K562 (cell line): ENCODE measurements around the gene SORCS2. TPM values are rescaled to one million over a fixed set of nuclear protein-coding genes. Genes with fewer than 3 reads are reported as not detected.

Experiments
- FOXK1 ChIP-seq: sonication (generic); formaldehyde crosslinking; IDR thresholded peaks from 2 replicates; pipeline ENCODE4 v1.8.0; 2022; ENCODE audit warnings: missing genetic modification reagents, mild to moderate bottlenecking, borderline replicate concordance
- MEF2D ChIP-seq: conservative IDR thresholded peaks from 2 replicates; pipeline ENCODE4 v1.6.1; 2016; ENCODE audit warnings: low read depth, missing genetic modification characterization, missing compliant biosample characterization
- NCOA2 ChIP-seq, 2 experiments: fragments of 450-650 bp; IDR thresholded peaks; 2 replicates each; pipeline ENCODE4 v1.6.1; 2018; ENCODE audit warnings: mild to moderate bottlenecking in 2 of 2, moderate library complexity in 1 of 2; ENCODE audit not compliant: partially characterized antibody in 2 of 2
- NR1H2 ChIP-seq: sonication (generic); formaldehyde crosslinking; IDR thresholded peaks from 2 replicates; pipeline ENCODE4 v1.4.0; 2020; ENCODE audit warnings: mild to moderate bottlenecking, missing genetic modification reagents
- RAD21 ChIP-seq, 2 experiments: fragments of 250-450 bp in 1 of 2; fragments of 450-650 bp in 1 of 2; sonication (Bioruptor Pico) in 1 of 2; formaldehyde crosslinking in 1 of 2; IDR thresholded peaks in 1 of 2; conservative IDR thresholded peaks in 1 of 2; 2 replicates each; pipeline versions ENCODE4 v1.4.0 to v1.8.0; 2020 to 2022; ENCODE audit warnings: mild to moderate bottlenecking in 2 of 2, moderate library complexity in 1 of 2
- SIN3A ChIP-seq, 2 experiments: fragments of 150-350 bp in 1 of 2; IDR thresholded peaks; 2 replicates each; pipeline ENCODE4 v1.6.1; 2011 to 2016; ENCODE audit warnings: borderline replicate concordance in 2 of 2, low read depth in 2 of 2, low read length in 2 of 2, mild to moderate bottlenecking in 2 of 2, moderate library complexity in 2 of 2; ENCODE audit not compliant: control insufficient read depth in 1 of 2
- SMC3 ChIP-seq: conservative IDR thresholded peaks from 2 replicates; pipeline ENCODE4 v1.6.1; 2011; ENCODE audit warnings: low read depth, low read length, improper control_type of control experiment; ENCODE audit not compliant: insufficient read depth
- ZNF121 ChIP-seq: sonication (generic); formaldehyde crosslinking; conservative IDR thresholded peaks from 2 replicates; pipeline ENCODE4 v1.8.0; 2022; ENCODE audit warnings: missing genetic modification reagents
- ZNF140 ChIP-seq: fragments of 250-450 bp; sonication (Bioruptor Pico); IDR thresholded peaks from 2 replicates; pipeline ENCODE4 v1.8.0; 2021; ENCODE audit warnings: moderate library complexity, mild to moderate bottlenecking, inconsistent platforms
- ZNF23 ChIP-seq: fragments of 250-450 bp; sonication (Bioruptor Pico); IDR thresholded peaks from 2 replicates; pipeline ENCODE4 v1.4.0; 2020; ENCODE audit warnings: mild to moderate bottlenecking
- polyA plus RNA-seq, 8 experiments: library from polyadenylated mRNA; depleted of rRNA in 4 of 8; stranded (reverse) in 5 of 8; unstranded in 3 of 8; fragments of >200 nt; fragmentation: Nextera tagmentation in 2 of 8; fragmentation: Illumina TruSeq in 1 of 8; extraction: Ambion mirVana in 2 of 8; extraction: Trizol in 1 of 8; gene quantifications; 2 replicates each; pipeline versions ENCODE4 v1.2.1 to v1.2.3, GENCODE V29; 2011 to 2014; ENCODE audit warnings: inconsistent platforms in 1 of 8, missing spikeins in 1 of 8
- total RNA-seq, 7 experiments: library from RNA; depleted of rRNA in 6 of 7; stranded (reverse); fragments of >200 nt in 6 of 7; fragmentation: Illumina TruSeq in 2 of 7; extraction: Trizol in 2 of 7; gene quantifications; 2 replicates each; pipeline versions ENCODE4 v1.2.1 to v1.2.3, GENCODE V29; 2011 to 2021; ENCODE audit warnings: low replicate concordance in 1 of 7
- TF ChIP-seq, protein P1 (sequence below), 2 experiments: fragments of 450-650 bp in 1 of 2; sonication (generic) in 1 of 2; formaldehyde crosslinking; conservative IDR thresholded peaks; 2 replicates each; pipeline versions ENCODE4 v1.4.0 to v1.8.1; 2020 to 2022; ENCODE audit warnings: mild to moderate bottlenecking in 1 of 2, missing genetic modification reagents in 1 of 2
- TF ChIP-seq, protein P2 (sequence below), 2 experiments: fragments of 450-650 bp; formaldehyde crosslinking in 1 of 2; IDR thresholded peaks; 2 replicates each; pipeline versions ENCODE4 v1.4.0 to v1.6.1; 2014 to 2020; ENCODE audit warnings: mild to moderate bottlenecking in 2 of 2, borderline replicate concordance in 1 of 2, low read depth in 1 of 2
- TF ChIP-seq, protein P3 (sequence below): IDR thresholded peaks from 2 replicates; pipeline ENCODE4 v1.6.1; 2011; ENCODE audit not compliant: insufficient read length; ENCODE audit errors: extremely low read depth
- TF ChIP-seq, protein P4 (sequence below): fragments of 200-800 bp; sonication (Bioruptor generic); IDR thresholded peaks from 2 replicates; pipeline ENCODE4 v1.6.1; 2017; ENCODE audit warnings: missing genetic modification characterization, missing compliant biosample characterization

The SORCS2 gene
- total and polyA plus RNA-seq, 9 of the 15 experiments (the other 6 are each of a cell fraction or from before 2014, with no cell fraction given): not detected

DNA sequence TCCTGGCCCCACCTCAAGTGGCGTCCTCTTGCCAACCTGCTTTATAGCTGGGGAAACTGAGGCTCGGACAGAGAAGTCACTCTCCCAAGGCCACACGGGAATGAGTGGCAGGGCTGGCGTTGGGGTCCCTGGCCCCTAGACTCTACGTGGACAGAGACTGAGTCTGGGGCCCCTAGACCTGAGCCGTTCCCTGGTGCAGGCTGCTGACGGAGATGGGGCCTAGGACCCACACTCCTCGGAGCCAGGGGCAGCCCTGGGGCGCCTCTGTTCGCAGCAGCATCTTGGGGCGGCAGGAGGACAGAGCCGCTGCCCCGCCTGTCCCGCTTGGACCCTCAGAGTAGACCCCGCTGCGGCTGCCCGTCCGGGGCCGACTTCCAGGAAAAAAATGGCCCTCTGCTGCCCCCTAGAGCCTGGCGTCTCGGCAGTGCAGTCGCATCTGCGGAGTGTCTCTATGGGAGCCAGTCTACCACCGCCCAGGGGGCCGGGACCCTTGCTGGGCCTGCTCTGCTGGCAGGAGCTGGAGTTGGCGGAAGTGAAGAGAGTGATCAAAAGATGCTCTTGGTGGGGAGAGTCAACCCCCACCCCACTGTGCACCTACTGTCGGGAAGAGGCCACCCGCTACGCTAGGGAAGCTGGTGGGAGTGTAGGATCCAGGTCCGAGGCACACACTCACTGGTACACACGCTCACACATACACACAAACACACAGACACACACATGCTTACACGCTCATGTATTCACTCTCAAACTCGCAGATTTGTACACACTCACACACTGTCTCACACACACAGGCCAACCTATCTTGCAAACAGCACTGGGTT lies 527.2 kb downstream of the SORCS2 start (continued):
- TF ChIP-seq, protein P1, sequence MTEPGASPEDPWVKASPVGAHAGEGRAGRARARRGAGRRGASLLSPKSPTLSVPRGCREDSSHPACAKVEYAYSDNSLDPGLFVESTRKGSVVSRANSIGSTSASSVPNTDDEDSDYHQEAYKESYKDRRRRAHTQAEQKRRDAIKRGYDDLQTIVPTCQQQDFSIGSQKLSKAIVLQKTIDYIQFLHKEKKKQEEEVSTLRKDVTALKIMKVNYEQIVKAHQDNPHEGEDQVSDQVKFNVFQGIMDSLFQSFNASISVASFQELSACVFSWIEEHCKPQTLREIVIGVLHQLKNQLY (CRISPR knock-in tag; conservative IDR thresholded peaks at IDR 0.05): no peak
- TF ChIP-seq SMC3 (0 out of 2 replicates have a peak, but pooled peaks have one; percentile 27), ZNF121 (CRISPR knock-in tag) (no peak), NR1H2 (CRISPR knock-in tag) (no peak), ZNF140 (CRISPR knock-in tag) (no peak), RAD21 (CRISPR knock-in tag; conservative IDR thresholded peaks at IDR 0.05 in 1 of 2, IDR thresholded peaks at IDR 0.05 in 1 of 2) (peak; percentile 33 to 68), NCOA2 (IDR thresholded peaks at IDR 0.05; ENCODE audit: partially characterized antibody in 2 of 2) (no peak), FOXK1 (no peak), MEF2D (tag) (no peak), SIN3A (IDR thresholded peaks at IDR 0.05; ENCODE audit: borderline replicate concordance in 2 of 2, control insufficient read depth in 1 of 2, low read depth in 2 of 2, low read length in 2 of 2) (no peak), ZNF23 (CRISPR knock-in tag) (no peak)
- TF ChIP-seq, protein P2, sequence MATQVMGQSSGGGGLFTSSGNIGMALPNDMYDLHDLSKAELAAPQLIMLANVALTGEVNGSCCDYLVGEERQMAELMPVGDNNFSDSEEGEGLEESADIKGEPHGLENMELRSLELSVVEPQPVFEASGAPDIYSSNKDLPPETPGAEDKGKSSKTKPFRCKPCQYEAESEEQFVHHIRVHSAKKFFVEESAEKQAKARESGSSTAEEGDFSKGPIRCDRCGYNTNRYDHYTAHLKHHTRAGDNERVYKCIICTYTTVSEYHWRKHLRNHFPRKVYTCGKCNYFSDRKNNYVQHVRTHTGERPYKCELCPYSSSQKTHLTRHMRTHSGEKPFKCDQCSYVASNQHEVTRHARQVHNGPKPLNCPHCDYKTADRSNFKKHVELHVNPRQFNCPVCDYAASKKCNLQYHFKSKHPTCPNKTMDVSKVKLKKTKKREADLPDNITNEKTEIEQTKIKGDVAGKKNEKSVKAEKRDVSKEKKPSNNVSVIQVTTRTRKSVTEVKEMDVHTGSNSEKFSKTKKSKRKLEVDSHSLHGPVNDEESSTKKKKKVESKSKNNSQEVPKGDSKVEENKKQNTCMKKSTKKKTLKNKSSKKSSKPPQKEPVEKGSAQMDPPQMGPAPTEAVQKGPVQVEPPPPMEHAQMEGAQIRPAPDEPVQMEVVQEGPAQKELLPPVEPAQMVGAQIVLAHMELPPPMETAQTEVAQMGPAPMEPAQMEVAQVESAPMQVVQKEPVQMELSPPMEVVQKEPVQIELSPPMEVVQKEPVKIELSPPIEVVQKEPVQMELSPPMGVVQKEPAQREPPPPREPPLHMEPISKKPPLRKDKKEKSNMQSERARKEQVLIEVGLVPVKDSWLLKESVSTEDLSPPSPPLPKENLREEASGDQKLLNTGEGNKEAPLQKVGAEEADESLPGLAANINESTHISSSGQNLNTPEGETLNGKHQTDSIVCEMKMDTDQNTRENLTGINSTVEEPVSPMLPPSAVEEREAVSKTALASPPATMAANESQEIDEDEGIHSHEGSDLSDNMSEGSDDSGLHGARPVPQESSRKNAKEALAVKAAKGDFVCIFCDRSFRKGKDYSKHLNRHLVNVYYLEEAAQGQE (IDR thresholded peaks at IDR 0.05; ENCODE audit: borderline replicate concordance): peak; percentile 23; the same call in 1 of the 2 replicates
- TF ChIP-seq, protein P2 (CRISPR knock-in tag; IDR thresholded peaks at IDR 0.05; ENCODE audit: low read depth): no peak
- TF ChIP-seq, protein P3, sequence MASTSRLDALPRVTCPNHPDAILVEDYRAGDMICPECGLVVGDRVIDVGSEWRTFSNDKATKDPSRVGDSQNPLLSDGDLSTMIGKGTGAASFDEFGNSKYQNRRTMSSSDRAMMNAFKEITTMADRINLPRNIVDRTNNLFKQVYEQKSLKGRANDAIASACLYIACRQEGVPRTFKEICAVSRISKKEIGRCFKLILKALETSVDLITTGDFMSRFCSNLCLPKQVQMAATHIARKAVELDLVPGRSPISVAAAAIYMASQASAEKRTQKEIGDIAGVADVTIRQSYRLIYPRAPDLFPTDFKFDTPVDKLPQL: no peak
- TF ChIP-seq, protein P4, sequence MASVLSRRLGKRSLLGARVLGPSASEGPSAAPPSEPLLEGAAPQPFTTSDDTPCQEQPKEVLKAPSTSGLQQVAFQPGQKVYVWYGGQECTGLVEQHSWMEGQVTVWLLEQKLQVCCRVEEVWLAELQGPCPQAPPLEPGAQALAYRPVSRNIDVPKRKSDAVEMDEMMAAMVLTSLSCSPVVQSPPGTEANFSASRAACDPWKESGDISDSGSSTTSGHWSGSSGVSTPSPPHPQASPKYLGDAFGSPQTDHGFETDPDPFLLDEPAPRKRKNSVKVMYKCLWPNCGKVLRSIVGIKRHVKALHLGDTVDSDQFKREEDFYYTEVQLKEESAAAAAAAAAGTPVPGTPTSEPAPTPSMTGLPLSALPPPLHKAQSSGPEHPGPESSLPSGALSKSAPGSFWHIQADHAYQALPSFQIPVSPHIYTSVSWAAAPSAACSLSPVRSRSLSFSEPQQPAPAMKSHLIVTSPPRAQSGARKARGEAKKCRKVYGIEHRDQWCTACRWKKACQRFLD (CRISPR knock-in tag): no peak
